ENCODE results near the gene PLD1. TPM values are rescaled to one million over a fixed set of nuclear protein-coding genes. Genes with fewer than 3 reads are reported as not detected.
A peak's percentile ranks its signal among the peaks of the same experiment; 100 is the strongest.
"Not testable (repeated sequence)": the region's sequence is repeated elsewhere in the genome, so short reads cannot be mapped to it uniquely, and the experiment has no call there.

PLD1 gene
- total RNA-seq, 3 donors from 2014 or later, result 0.52 to 1.3 (median 0.66) TPM

DNA sequence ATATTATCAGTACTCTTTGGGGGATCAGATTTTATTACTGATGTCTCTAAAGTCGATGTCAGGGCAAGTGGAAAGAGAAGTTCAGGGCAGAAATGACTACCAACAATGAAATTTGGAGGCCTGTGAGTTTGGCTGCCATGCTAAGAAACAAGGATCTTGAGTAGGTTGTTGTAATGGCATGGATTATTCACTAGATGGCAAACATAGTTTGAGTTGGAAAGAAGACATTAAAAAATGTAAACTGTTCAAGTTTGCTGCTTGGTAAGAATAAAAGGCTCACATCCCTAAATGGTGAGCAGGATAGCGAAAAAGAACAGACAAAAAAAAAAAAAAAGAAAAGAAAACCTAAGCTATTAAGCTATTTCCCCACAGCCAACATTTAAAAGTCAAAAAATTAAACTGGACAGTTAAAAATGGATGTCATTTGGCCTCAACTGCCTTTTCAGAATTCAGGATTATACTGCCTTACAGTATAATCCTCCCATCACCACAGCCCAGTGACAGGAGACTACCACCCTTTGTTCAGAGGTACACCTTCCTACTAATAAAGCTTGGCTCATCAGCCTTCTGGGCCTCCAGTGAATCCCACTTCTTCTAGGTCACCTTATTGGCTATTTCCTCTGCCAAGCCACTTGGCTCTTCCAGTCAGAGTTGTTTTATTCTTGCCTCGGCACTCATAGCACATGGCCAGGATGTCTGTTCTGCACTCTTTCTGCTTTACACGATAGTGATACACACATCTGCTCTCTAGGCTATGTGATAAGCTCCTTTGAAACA is 163.7 kb downstream of the PLD1 start:
- no peaks in the 10 kb centered on the region for H3K27me3 Mint-ChIP-seq (ENCODE audit: low read depth)
- ATAC-seq, result no peak
- no peak for DNase-seq

DNA sequence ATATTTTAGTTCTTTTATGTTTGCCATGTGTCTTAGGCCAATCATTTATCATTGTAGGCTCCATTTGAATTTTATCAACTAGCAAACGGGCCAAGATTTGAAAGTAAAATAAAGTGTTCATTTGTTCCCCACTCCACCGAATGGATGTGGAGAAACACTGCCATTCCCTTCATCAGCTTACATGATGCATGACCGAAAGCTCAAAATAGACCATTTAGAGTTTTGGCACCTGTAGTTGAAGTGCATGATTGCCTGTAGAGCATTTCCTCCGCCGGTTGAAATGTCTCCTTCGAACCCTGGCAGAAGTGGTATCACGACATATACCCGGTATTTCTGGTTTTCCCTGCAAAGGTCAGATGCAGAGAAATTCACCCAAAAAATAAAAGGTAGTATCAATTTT is 165.6 kb downstream of the PLD1 start:
- ATAC-seq, result no peak
- no peak for DNase-seq
- Mint-ChIP-seq H3K27me3 (ENCODE audit: low read depth) (no peaks in the 10 kb centered on the region), H3K4me1 (ENCODE audit: low read depth) (no peaks in the 10 kb centered on the region), H3K36me3 (ENCODE audit: insufficient read depth) (no peaks in the 10 kb centered on the region), H3K9me3 (no peaks in the 10 kb centered on the region), H3K4me3 (no peak overlapping the region)

More for the DNA sequence above, 163.7 kb downstream of the PLD1 start:
- Mint-ChIP-seq H3K4me3 (no peak overlapping the region), H3K9me3 (no peaks in the 10 kb centered on the region), H3K36me3 (ENCODE audit: insufficient read depth) (no peaks in the 10 kb centered on the region), H3K4me1 (ENCODE audit: low read depth) (no peaks in the 10 kb centered on the region)

- ATAC-seq (no peak), DNase-seq (no peak)
- Mint-ChIP-seq H3K4me3 (no peak overlapping the region), H3K27me3 (ENCODE audit: low read depth) (no peaks in the 10 kb centered on the region), H3K4me1 (ENCODE audit: low read depth) (no peaks in the 10 kb centered on the region), H3K9me3 (no peaks in the 10 kb centered on the region), H3K36me3 (ENCODE audit: insufficient read depth) (no peaks in the 10 kb centered on the region)
These were observed 166.6 kb downstream of the PLD1 start for GRCh38 chr3:171643681-171644080.

DNA sequence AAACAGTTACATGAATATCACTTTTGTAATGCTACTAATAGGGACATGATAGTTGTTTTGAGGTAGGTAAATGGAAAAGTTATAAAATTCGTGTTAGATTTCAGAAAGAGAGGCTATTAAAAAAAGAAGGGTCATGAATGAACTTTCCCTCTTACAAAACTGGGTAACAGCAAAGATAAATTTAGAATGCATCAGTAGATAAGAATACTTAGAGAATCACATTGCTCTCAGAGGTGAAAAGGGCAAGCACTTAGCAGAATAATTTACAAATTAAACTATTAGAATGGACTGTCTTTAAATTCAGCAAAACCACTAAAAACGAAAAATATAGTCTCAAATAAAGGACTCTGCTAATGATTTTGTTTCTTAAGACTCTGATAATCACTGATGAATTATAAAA is 167.2 kb downstream of the PLD1 start:
- Mint-ChIP-seq H3K9me3 (no peaks in the 10 kb centered on the region), H3K36me3 (ENCODE audit: insufficient read depth) (no peaks in the 10 kb centered on the region), H3K4me1 (ENCODE audit: low read depth) (no peaks in the 10 kb centered on the region), H3K27me3 (ENCODE audit: low read depth) (no peaks in the 10 kb centered on the region), H3K4me3 (no peak overlapping the region)
- ATAC-seq (no peak), DNase-seq (no peak)

- Mint-ChIP-seq H3K4me1 (ENCODE audit: low read depth) (no peaks in the 10 kb centered on the region), H3K4me3 (no peak overlapping the region), H3K27me3 (ENCODE audit: low read depth) (no peaks in the 10 kb centered on the region), H3K36me3 (ENCODE audit: insufficient read depth) (no peaks in the 10 kb centered on the region), H3K9me3 (no peaks in the 10 kb centered on the region)
- DNase-seq (no peak), ATAC-seq (no peak)
These were observed 169.5 kb downstream of the PLD1 start for GRCh38 chr3:171640520-171641412.

DNA sequence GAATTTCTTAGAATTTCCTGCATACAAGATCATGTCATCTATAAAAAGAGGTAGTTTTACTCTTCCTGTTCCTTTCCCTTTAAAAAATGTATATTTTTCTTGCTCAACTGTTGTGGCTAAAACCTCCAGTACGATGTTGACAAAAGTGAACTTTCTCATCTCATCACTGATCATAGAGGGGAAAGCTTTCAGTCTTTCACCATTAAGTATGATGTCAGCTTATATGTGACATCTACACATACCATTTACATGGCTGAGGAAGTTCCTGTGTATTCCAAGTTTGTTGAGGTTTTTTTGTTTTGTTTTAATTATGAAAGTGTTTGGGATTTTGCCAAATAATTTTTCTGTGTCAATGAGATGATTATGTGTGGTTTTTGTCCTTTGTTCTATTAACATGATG is 173.6 kb downstream of the PLD1 start:
- Mint-ChIP-seq H3K9me3 (no peaks in the 10 kb centered on the region), H3K4me3 (no peak overlapping the region), H3K36me3 (ENCODE audit: insufficient read depth) (no peaks in the 10 kb centered on the region), H3K27me3 (ENCODE audit: low read depth) (no peaks in the 10 kb centered on the region), H3K4me1 (ENCODE audit: low read depth) (no peaks in the 10 kb centered on the region)
- no peak for ATAC-seq
- DNase-seq, result no peak

GRCh38 chr3:171632766-171633165 is 177.5 kb downstream of the PLD1 start:
- DNase-seq (no peak), ATAC-seq (no peak)
- Mint-ChIP-seq H3K4me3 (no peak overlapping the region), H3K9me3 (no peaks in the 10 kb centered on the region), H3K4me1 (ENCODE audit: low read depth) (no peaks in the 10 kb centered on the region), H3K36me3 (ENCODE audit: insufficient read depth) (no peaks in the 10 kb centered on the region), H3K27me3 (ENCODE audit: low read depth) (no peaks in the 10 kb centered on the region)

- H3K9me3 Mint-ChIP-seq; ATAC-seq; H3K4me3 Mint-ChIP-seq; H3K36me3 Mint-ChIP-seq (ENCODE audit: insufficient read depth); DNase-seq; H3K27me3 Mint-ChIP-seq (ENCODE audit: low read depth); H3K4me1 Mint-ChIP-seq (ENCODE audit: low read depth): not testable (repeated sequence)
These were observed 183.5 kb downstream of the PLD1 start for GRCh38 chr3:171626799-171627198.

GRCh38 chr3:171622126-171622525 is 188.2 kb downstream of the PLD1 start:
- DNase-seq, result no peak
- H3K27me3 Mint-ChIP-seq (ENCODE audit: low read depth), result peaks cover 7% of the 10 kb centered on the region

DNA sequence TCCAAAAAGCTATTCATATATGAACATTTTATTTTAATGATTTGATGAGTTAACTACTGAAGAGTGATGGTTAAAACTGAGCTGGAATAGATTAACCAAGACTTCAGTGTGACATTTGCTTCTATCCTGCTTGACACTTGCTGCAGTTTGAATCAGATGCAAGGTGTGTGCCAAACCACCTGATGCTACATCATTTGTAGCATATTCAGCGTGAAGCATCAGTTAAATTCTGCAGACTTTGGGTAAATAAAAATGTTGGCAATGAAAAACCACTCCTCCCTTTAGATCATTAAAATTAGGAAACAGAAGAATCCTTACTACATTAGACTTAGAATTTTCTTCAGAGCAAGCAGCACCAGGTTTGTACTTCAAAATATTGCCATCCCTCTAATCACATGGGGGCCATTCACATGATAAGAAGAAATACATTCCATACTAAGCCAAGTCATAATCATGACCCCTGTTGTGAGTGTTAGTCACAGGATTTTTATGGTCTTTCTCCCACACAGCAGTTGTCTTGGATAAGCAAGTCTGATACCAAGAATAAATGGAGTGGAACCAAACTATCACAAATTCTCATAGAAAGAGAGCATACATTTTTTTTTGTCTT is 189.4 kb downstream of the PLD1 start:
- H3K9me3 Mint-ChIP-seq, result peaks cover 6% of the 10 kb centered on the region
- no peak for DNase-seq
- H3K27me3 Mint-ChIP-seq (ENCODE audit: low read depth), result peaks cover 15% of the 10 kb centered on the region
- H3K4me1 Mint-ChIP-seq (ENCODE audit: low read depth), result peaks cover 5% of the 10 kb centered on the region
- no peaks in the 10 kb centered on the region for H3K36me3 Mint-ChIP-seq (ENCODE audit: insufficient read depth)
- ATAC-seq, result no peak
- no peak overlapping the region for H3K4me3 Mint-ChIP-seq

More at GRCh38 chr3:171622126-171622525, 188.2 kb downstream of the PLD1 start:
- H3K4me1 Mint-ChIP-seq (ENCODE audit: low read depth), result peaks cover 5% of the 10 kb centered on the region
- no peak overlapping the region for H3K4me3 Mint-ChIP-seq
- no peak for ATAC-seq
- peaks cover 9% of the 10 kb centered on the region for H3K9me3 Mint-ChIP-seq
- no peaks in the 10 kb centered on the region for H3K36me3 Mint-ChIP-seq (ENCODE audit: insufficient read depth)

GRCh38 chr3:171616798-171617197 is 193.5 kb downstream of the PLD1 start:
- no peak overlapping the region for H3K4me3 Mint-ChIP-seq
- peaks cover 12% of the 10 kb centered on the region for H3K27me3 Mint-ChIP-seq (ENCODE audit: low read depth)
- no peaks in the 10 kb centered on the region for H3K36me3 Mint-ChIP-seq (ENCODE audit: insufficient read depth)
- no peak for DNase-seq
- H3K9me3 Mint-ChIP-seq, result no peaks in the 10 kb centered on the region
- no peaks in the 10 kb centered on the region for H3K4me1 Mint-ChIP-seq (ENCODE audit: low read depth)
- ATAC-seq, result no peak

- Mint-ChIP-seq H3K4me1 (ENCODE audit: low read depth) (no peaks in the 10 kb centered on the region), H3K4me3 (no peak overlapping the region), H3K9me3 (no peaks in the 10 kb centered on the region), H3K36me3 (ENCODE audit: insufficient read depth) (no peaks in the 10 kb centered on the region), H3K27me3 (ENCODE audit: low read depth) (peaks cover 12% of the 10 kb centered on the region)
- no peak for DNase-seq
- ATAC-seq, result no peak
These were observed 194.6 kb downstream of the PLD1 start for GRCh38 chr3:171615686-171616085.

- Mint-ChIP-seq H3K27me3 (ENCODE audit: low read depth) (peaks cover 12% of the 10 kb centered on the region), H3K9me3 (no peaks in the 10 kb centered on the region), H3K36me3 (ENCODE audit: insufficient read depth) (no peaks in the 10 kb centered on the region), H3K4me1 (ENCODE audit: low read depth) (no peaks in the 10 kb centered on the region), H3K4me3 (no peak overlapping the region)
- DNase-seq (no peak), ATAC-seq (no peak)
These were observed 195.0 kb downstream of the PLD1 start for GRCh38 chr3:171615281-171615680.

- no peaks in the 10 kb centered on the region for H3K36me3 Mint-ChIP-seq (ENCODE audit: insufficient read depth)
- H3K4me1 Mint-ChIP-seq (ENCODE audit: low read depth), result no peaks in the 10 kb centered on the region
- no peaks in the 10 kb centered on the region for H3K9me3 Mint-ChIP-seq
- H3K4me3 Mint-ChIP-seq, result no peak overlapping the region
- peaks cover 12% of the 10 kb centered on the region for H3K27me3 Mint-ChIP-seq (ENCODE audit: low read depth)
- peak in 1 of 2 donors; percentile 43 for ATAC-seq
- DNase-seq, result no peak
These were observed 195.9 kb downstream of the PLD1 start for GRCh38 chr3:171614318-171614921.

Measured in activated T-cell treated with anti-CD3 and anti-CD28 coated beads, Interleukin-2, amount 50 U/mL, for 4 hours (primary cell).